Gastroesophageal sphincter (tissue), 3 donors: Measurements from ENCODE around the gene DNTTIP2.

ENCODE experiments used
- EP300 ChIP-seq: sonication (generic); formaldehyde crosslinking; IDR thresholded peaks from one replicate; pipeline ENCODE4 v1.6.1; 2017; ENCODE audit warnings: antibody characterized with exemption, mild to moderate bottlenecking
- POLR2A ChIP-seq, 2 donors: fragments of 450-650 bp; IDR thresholded peaks; one replicate each; pipeline ENCODE4 v1.6.1; 2017; ENCODE audit warnings: antibody characterized with exemption in 2 of 2, mild to moderate bottlenecking in 2 of 2, moderate library complexity in 1 of 2
- TF ChIP-seq, protein P1 (sequence below), 4 experiments: fragments of 200-600 bp in 2 of 4; fragments of 450-650 bp in 2 of 4; sonication (generic) in 1 of 4; IDR thresholded peaks; one replicate each; pipeline ENCODE4 v1.5.1; 2017 to 2019; ENCODE audit warnings: antibody characterized with exemption in 4 of 4, mild to moderate bottlenecking in 2 of 4, moderate library complexity in 2 of 4

DNA sequence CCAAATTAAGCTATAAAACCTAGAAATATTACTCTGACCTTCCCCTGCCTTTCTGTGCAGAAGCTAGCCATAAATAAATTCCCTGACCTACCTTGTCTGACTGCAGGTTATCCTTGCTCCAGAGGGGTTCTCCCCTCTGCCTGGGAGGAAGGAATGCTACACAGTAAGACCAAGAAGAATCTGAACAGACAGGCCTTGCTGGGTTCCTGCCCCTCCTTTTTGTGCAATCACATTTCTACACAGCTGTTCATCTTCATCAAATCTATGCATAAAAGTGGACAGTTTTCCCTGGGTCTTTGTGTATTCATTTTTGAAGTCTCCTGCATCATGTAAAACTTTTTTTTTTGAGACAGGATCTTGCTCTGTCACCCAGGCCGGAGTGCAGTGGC, 50.6 kb downstream of the DNTTIP2 start:
- TF ChIP-seq POLR2A (IDR thresholded peaks at IDR 0.05) (no peak), EP300 (no peak)
- TF ChIP-seq, protein P1, sequence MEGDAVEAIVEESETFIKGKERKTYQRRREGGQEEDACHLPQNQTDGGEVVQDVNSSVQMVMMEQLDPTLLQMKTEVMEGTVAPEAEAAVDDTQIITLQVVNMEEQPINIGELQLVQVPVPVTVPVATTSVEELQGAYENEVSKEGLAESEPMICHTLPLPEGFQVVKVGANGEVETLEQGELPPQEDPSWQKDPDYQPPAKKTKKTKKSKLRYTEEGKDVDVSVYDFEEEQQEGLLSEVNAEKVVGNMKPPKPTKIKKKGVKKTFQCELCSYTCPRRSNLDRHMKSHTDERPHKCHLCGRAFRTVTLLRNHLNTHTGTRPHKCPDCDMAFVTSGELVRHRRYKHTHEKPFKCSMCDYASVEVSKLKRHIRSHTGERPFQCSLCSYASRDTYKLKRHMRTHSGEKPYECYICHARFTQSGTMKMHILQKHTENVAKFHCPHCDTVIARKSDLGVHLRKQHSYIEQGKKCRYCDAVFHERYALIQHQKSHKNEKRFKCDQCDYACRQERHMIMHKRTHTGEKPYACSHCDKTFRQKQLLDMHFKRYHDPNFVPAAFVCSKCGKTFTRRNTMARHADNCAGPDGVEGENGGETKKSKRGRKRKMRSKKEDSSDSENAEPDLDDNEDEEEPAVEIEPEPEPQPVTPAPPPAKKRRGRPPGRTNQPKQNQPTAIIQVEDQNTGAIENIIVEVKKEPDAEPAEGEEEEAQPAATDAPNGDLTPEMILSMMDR (IDR thresholded peaks at IDR 0.05), result no peak
